Measurements from ENCODE around the gene ZNF586. TPM values are rescaled to one million over a fixed set of nuclear protein-coding genes. Genes with fewer than 3 reads are reported as not detected.
"Not testable (repeated sequence)": the region's sequence is repeated elsewhere in the genome, so short reads cannot be mapped to it uniquely, and the experiment has no call there.

ZNF586 gene
- total RNA-seq, 1 experiment from 2014 or later, result 11.6 TPM

DNA sequence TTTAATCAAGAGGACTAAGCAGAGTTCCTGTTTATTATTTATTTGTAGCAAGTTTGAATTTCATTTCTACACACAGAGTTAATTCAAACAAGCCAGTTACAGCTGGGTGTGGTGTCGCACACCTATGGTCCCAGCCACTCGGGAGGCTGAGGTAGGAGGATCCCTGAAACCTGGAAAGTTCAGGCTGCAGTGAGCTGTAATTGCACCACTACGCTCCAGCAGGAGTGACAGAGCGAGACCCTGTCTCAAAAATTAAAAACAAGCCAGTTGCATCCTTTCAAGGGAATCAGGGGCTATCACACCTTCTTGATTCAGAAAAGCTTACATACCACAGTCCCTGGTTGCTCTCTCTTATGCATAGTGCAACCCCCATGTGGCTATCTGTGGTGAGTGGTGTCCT lies 19.8 kb downstream of the ZNF586 start:
- no peak for DNase-seq (ENCODE audit: low read depth)

- not testable (repeated sequence) for DNase-seq (ENCODE audit: low read depth)
Observed at GRCh38 chr19:57796580-57796979, 27.1 kb downstream of the ZNF586 start.

GRCh38 chr19:57800696-57801095 lies 31.2 kb downstream of the ZNF586 start:
- no peak for DNase-seq (ENCODE audit: low read depth)

- DNase-seq (ENCODE audit: low read depth), result no peak
Observed at GRCh38 chr19:57802269-57802668, 32.8 kb downstream of the ZNF586 start.

DNA sequence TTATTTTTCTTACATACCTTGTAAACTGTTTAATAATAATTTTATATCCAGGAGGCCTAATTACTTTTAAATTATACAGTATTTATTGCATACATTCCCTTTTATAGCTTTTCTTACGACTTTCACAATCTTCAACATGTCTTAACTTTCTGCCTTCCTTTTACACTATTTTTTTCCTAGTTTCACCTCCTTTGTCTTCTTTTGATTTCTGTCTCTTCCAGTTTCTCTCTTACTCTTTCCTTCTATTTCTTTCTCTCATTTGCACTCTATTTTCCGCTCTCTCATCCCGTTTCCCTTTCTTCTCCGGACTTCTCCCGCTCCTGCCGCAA lies 33.8 kb downstream of the ZNF586 start:
- DNase-seq (ENCODE audit: low read depth), result no peak

GRCh38 chr19:57803594-57804325 lies 34.3 kb downstream of the ZNF586 start:
- peak; percentile 87 for DNase-seq (ENCODE audit: low read depth)

GRCh38 chr19:57807541-57807940 lies 38.1 kb downstream of the ZNF586 start:
- no peak for DNase-seq (ENCODE audit: low read depth)

DNA sequence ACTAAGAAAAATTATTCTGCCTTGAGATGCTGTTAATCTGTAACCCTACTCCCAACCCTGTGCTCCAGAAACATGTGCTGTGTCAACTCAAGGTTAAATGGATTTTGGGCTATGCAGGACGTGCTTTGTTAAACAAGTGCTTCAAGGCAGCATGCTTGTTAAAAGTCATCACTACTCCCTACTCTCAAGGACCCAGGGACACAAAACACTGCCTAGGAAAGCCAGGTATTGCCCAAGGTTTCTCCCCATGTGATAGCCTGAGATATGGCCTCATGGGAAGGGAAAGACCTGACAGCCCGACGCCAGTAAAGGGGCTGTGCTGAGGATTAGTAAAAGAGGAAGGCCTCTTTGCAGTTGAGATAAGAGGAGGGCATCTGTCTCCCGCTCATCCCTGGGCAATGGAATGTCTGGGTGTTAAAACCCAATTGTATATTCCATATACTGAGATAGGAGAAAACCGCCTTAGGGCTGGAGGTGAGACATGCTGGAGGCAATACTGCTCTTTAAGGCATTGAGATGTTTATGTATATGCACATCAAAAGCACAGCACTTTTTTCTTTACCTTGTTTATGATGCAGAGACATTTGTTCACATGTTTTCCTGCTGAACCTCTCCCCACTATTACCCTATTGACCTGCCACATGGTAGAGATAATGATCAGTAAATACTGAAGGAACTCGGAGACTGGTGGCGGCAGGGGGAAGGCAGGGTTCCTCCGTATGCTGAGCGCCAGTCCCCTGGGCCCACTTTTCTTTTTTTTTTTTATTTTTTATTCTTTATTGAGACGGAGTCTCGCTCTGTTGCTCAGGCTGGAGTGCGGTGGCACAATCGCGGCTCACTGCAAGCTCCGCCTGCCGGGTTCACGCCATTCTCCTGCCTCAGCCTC lies 41.2 kb downstream of the ZNF586 start:
- not testable (repeated sequence) for DNase-seq (ENCODE audit: low read depth)

GRCh38 chr19:57812226-57812625 lies 42.8 kb downstream of the ZNF586 start:
- DNase-seq (ENCODE audit: low read depth), result no peak

GRCh38 chr19:57812975-57813820 lies 43.7 kb downstream of the ZNF586 start:
- DNase-seq (ENCODE audit: low read depth), result not testable (repeated sequence)

- no peak for DNase-seq (ENCODE audit: low read depth)
Observed at GRCh38 chr19:57813919-57814504, 44.5 kb downstream of the ZNF586 start.

DNA sequence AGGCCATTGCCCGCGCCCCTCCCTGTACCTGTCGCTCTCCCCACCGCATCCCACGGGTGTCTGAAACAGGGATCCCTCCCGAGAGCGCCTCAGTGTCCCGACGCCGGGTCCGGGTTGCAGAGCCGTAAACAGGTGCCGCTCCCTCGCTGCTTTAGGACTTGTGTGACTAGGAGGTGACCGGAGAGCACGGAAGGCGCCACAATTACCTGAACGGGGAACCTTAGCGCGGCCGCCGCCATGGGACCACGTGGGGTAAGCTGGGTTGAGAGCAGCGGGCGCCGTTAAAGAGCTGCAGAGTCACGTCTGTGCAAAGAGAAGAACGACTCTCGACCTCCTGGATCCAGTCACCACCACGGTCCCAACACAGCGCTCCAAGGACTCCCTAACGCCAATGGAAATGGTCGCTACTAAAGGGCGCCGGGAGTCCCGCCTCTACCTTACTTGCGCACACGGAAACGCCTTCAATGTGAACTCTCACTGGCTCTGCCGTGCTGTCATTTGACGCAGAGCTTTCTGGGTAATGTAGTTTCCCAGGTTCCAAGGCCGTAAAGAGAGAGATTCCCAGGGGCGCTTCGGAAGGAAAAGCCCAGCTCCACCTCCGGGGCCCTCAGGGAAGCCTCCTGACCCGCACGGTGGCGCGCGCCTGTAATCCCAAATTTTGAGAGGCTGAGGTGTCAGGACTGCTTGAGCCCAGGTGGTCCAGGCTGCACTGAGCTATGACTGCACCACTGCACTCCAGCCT lies 45.2 kb downstream of the ZNF586 start, which contains the start of gene ZNF552:
Gene ZNF552 (minus strand): TSS at position 409 of the 742 bp plus-strand sequence. CDS start 170 bp downstream, at position 239.
- DNase-seq (ENCODE audit: low read depth), result peak; percentile 87

DNA sequence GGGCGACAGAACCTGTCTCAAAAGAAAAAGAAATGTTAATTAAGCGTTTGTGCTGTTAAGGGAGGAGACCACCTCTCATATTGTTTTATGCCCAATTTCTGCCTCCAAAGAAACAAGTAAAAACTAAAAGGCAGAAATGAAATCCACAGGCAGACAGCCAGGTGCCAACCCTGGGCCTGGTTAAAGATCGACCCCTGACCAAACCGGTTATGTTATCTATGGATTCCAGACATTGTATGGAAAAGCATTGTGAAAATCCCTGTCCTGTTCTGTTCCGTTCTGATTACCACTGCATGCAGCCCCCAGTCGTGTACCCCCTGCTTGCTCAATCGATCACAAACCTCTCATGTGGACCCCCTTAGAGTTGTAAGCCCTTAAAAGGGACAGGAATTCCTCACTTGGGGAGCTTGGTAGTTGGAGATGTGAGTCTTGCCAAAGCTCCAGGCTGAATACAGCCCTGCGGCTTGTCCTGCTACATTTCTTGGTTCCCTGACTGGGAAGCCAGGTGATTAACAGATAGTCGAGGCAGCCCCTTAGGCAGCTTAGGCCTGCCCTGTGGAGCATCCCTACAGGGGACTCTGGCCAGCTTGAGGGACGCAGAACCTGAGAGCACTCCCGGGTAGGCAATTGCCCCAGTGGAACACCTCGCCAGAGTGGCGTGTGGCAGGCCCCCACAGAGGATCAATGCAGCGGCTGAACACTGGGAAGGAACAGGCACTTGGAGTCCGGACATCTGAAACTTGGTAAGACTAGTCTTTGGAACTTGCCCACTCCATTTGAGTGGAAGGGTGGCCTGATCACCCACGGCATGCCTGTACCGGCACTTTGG lies 46.0 kb downstream of the ZNF586 start:
- no peak for DNase-seq (ENCODE audit: low read depth)

- no peak for DNase-seq (ENCODE audit: low read depth)
Observed at GRCh38 chr19:57816652-57817051, 47.2 kb downstream of the ZNF586 start.

- DNase-seq (ENCODE audit: low read depth), result no peak
Observed at GRCh38 chr19:57817976-57818375, 48.5 kb downstream of the ZNF586 start.

DNA sequence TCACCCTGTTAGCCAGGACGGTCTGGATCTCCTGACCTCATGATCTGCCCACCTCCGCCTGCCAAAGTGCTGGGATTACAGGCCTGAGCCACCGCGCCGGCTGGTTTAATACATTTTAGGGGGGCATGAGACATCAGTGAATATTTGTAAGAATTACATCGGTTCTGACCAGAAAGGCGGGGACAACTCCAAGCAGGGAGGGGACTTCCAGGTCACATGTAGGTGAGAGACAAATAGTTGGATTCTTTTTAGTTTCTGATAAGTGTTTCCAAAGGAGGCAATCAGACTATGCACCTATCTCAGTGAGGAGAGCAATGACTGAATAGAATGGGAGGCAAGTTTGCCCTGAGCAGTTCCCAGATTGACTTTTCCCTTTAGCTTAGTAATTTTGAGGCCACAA lies 48.9 kb downstream of the ZNF586 start:
- no peak for DNase-seq (ENCODE audit: low read depth)

DNA sequence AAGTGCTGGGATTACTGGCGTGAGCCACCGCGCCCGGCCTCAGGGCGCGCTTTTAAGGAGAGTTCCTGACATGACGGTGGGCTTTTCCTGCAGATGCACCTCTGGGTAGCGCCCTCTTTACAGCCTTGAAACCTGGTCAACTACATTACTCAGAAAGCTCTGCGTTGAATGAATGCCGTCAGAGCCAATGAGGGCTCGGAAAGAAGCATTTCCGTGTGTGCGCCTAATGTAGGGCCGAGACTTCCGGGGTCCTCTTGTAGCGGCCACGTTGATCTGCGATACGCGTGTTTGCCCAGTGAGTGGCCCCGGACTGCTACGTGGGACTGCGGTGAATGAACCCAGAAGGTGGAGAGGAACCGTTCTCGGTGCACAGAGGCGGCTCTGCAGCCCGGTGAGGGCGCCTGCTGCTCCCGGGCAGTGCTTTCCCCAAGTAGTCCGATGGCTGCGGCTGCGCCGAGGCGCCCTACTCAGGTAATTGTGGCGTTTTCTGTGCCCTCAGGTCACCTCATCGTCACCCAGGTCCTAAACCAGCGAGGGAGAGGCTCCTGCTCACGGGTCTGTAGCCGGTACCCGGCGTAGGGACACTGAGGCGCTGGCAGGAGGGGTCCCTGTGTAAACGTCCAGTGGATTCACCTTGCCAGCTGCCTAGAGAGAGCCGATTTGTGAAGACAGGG lies 50.1 kb downstream of the ZNF586 start:
- DNase-seq (ENCODE audit: low read depth), result peak; percentile 90

GRCh38 chr19:57820599-57820998 lies 51.1 kb downstream of the ZNF586 start:
- DNase-seq (ENCODE audit: low read depth), result no peak

DNA sequence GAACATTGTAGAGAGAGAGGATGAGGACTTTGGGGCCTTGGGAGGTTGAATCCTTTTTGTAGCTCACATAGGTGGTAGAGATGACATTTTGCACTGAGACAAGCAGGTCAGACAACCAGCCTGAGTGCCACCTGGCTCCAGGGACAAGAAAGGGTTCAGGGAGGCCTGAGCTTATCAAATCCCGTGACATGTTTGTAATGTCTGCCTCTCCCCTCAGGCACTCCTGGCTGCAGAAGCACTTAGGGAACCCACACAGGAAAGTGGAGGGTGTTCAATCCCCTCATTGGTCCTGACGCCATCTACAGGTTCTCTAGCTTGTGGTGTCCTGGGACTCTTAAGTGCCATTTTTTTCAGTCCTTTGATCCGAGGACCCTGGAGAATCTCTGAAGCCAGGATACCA lies 51.6 kb downstream of the ZNF586 start:
- DNase-seq (ENCODE audit: low read depth), result not testable (repeated sequence)
